Measurements from ENCODE around the gene CTRB1.
"Not testable (repeated sequence)": the region's sequence is repeated elsewhere in the genome, so short reads cannot be mapped to it uniquely, and the experiment has no call there.

CTRB1 gene

GRCh38 chr16:75266738-75267630, 48.2 kb downstream of the CTRB1 start:
- Histone ChIP-seq H3K9ac (ENCODE audit: low read depth, low read length) (no peak overlapping the region), H3K36me3 (ENCODE audit: insufficient read depth, low read length) (no peaks in the 10 kb centered on the region), H3K9me3 (ENCODE audit: control insufficient read depth, insufficient read depth, low read length) (no peaks in the 10 kb centered on the region), H3K4me1 (ENCODE audit: insufficient read depth, low read length) (peaks cover 23% of the 10 kb centered on the region; the same call in 1 of the 2 replicates)

- Histone ChIP-seq H3K9me3 (ENCODE audit: control insufficient read depth, insufficient read depth, low read length) (no peaks in the 10 kb centered on the region), H3K4me1 (ENCODE audit: insufficient read depth, low read length) (peaks cover 23% of the 10 kb centered on the region; the same call in 1 of the 2 replicates), H3K36me3 (ENCODE audit: insufficient read depth, low read length) (no peaks in the 10 kb centered on the region), H3K9ac (ENCODE audit: low read depth, low read length) (no peak overlapping the region)
Measured at GRCh38 chr16:75267631-75268264, 49.0 kb downstream of the CTRB1 start.

- not testable (repeated sequence) for H3K9me3 ChIP-seq (ENCODE audit: control insufficient read depth, insufficient read depth, low read length); H3K9ac ChIP-seq (ENCODE audit: low read depth, low read length); H3K36me3 ChIP-seq (ENCODE audit: insufficient read depth, low read length)
- H3K4me1 ChIP-seq (ENCODE audit: insufficient read depth, low read length), result peaks cover 18% of the 10 kb centered on the region; the same call in 1 of the 2 replicates
Measured at GRCh38 chr16:75269358-75269757, 50.6 kb downstream of the CTRB1 start.

GRCh38 chr16:75271441-75272096, 52.8 kb downstream of the CTRB1 start:
- Histone ChIP-seq H3K36me3 (ENCODE audit: insufficient read depth, low read length) (no peaks in the 10 kb centered on the region), H3K4me1 (ENCODE audit: insufficient read depth, low read length) (peaks cover 14% of the 10 kb centered on the region; the same call in 1 of the 2 replicates), H3K9me3 (ENCODE audit: control insufficient read depth, insufficient read depth, low read length) (no peaks in the 10 kb centered on the region), H3K9ac (ENCODE audit: low read depth, low read length) (no peak overlapping the region)

- Histone ChIP-seq H3K36me3 (ENCODE audit: insufficient read depth, low read length) (no peaks in the 10 kb centered on the region), H3K4me1 (ENCODE audit: insufficient read depth, low read length) (peaks cover 10% of the 10 kb centered on the region; the same call in 1 of the 2 replicates), H3K9ac (ENCODE audit: low read depth, low read length) (no peak overlapping the region), H3K9me3 (ENCODE audit: control insufficient read depth, insufficient read depth, low read length) (no peaks in the 10 kb centered on the region)
Measured at GRCh38 chr16:75272097-75272551, 53.3 kb downstream of the CTRB1 start.

- not testable (repeated sequence) for H3K9ac ChIP-seq (ENCODE audit: low read depth, low read length)
Measured at GRCh38 chr16:75272629-75273028, 53.8 kb downstream of the CTRB1 start.

GRCh38 chr16:75273054-75273925, 54.5 kb downstream of the CTRB1 start:
- Histone ChIP-seq H3K36me3 (ENCODE audit: insufficient read depth, low read length) (no peaks in the 10 kb centered on the region), H3K9ac (ENCODE audit: low read depth, low read length) (no peak overlapping the region), H3K9me3 (ENCODE audit: control insufficient read depth, insufficient read depth, low read length) (no peaks in the 10 kb centered on the region), H3K4me1 (ENCODE audit: insufficient read depth, low read length) (peaks cover 3% of the 10 kb centered on the region; the same call in 1 of the 2 replicates)

More at GRCh38 chr16:75272629-75273028, 53.8 kb downstream of the CTRB1 start:
- H3K9me3 ChIP-seq (ENCODE audit: control insufficient read depth, insufficient read depth, low read length); H3K36me3 ChIP-seq (ENCODE audit: insufficient read depth, low read length); H3K4me1 ChIP-seq (ENCODE audit: insufficient read depth, low read length): not testable (repeated sequence)
